Breast epithelium (tissue), 4 donors: Measurements from ENCODE around the gene CRB2. TPM values are rescaled to one million over a fixed set of nuclear protein-coding genes. Genes with fewer than 3 reads are reported as not detected.

ENCODE experiments used
- DNase-seq, 2 donors: peaks; one replicate each; pipeline ENCODE4 v3.0.0-alpha.2; 2019; ENCODE audit warnings: low spot score in 2 of 2
- H3K27ac ChIP-seq, 2 donors: fragments of 200-600 bp; sonication (generic) in 1 of 2; one replicate each; pipeline ENCODE4 v1.5.1; 2016 to 2019; ENCODE audit warnings: mild to moderate bottlenecking in 1 of 2
- H3K27me3 ChIP-seq, 2 donors: fragments of 200-600 bp; sonication (generic) in 1 of 2; one replicate each; pipeline versions ENCODE4 v1.5.1 to v1.6.0; 2017 to 2019; ENCODE audit warnings: control low read depth in 1 of 2, mild to moderate bottlenecking in 1 of 2
- H3K36me3 ChIP-seq: fragments of 200-600 bp; one replicate; pipeline ENCODE4 v1.5.1; 2019
- H3K4me1 ChIP-seq, 2 donors: fragments of 200-600 bp; sonication (generic); one replicate each; pipeline ENCODE4 v1.5.1; 2016 to 2019; ENCODE audit warnings: control low read depth in 1 of 2
- H3K4me3 ChIP-seq, 3 donors: fragments of 200-600 bp; sonication (generic); 1 replicate in 2 of 3; 2 replicates in 1 of 3; pipeline ENCODE4 v1.5.1; 2016 to 2019; ENCODE audit warnings: mild to moderate bottlenecking in 3 of 3, moderate library complexity in 2 of 3
- H3K9me3 ChIP-seq, 2 donors: fragments of 200-600 bp; sonication (generic) in 1 of 2; one replicate each; pipeline ENCODE4 v1.5.1; 2016 to 2019; ENCODE audit warnings: control low read depth in 1 of 2
- CTCF ChIP-seq, 3 donors: fragments of 450-650 bp; IDR thresholded peaks; one replicate each; pipeline ENCODE4 v1.5.1; 2016 to 2017; ENCODE audit warnings: antibody characterized with exemption in 3 of 3, mild to moderate bottlenecking in 3 of 3, moderate library complexity in 3 of 3
- POLR2A ChIP-seq: fragments of 450-650 bp; IDR thresholded peaks from one replicate; pipeline ENCODE4 v1.6.1; 2016; ENCODE audit warnings: antibody characterized with exemption, mild to moderate bottlenecking, moderate library complexity
- POLR2AphosphoS5 ChIP-seq, 3 donors: sonication (generic); formaldehyde crosslinking; IDR thresholded peaks; one replicate each; pipeline ENCODE4 v1.6.1; 2017; ENCODE audit warnings: antibody characterized with exemption in 3 of 3
- intact Hi-C: fragments of 100-400 bp; cut with DNase I; formaldehyde crosslinking; loops from one replicate; pipeline ENCODE4 v1.15.1; 2023; ENCODE audit warnings: low total_unique reads
- total RNA-seq, 3 donors: library from RNA; depleted of rRNA; stranded (reverse); fragments of >200 nt; gene quantifications; one replicate each; pipeline ENCODE4 v1.1.0, GENCODE V29; 2016

CRB2 gene
- total RNA-seq, 3 donors from 2014 or later: under 0.01 to 2.3 TPM; not detected in 1

- H3K9me3 ChIP-seq: no peaks in the 10 kb centered on the region
- no peaks in the 10 kb centered on the region for H3K27me3 ChIP-seq
- H3K4me3 ChIP-seq: no peak overlapping the region
- intact Hi-C loops: no loop called here
- H3K27ac ChIP-seq: no peak overlapping the region
- no peak for TF ChIP-seq POLR2AphosphoS5 (IDR thresholded peaks at IDR 0.05)
- no peak for TF ChIP-seq POLR2A
- TF ChIP-seq CTCF (IDR thresholded peaks at IDR 0.05): no peak
- DNase-seq: no peak
- H3K36me3 ChIP-seq: no peaks in the 10 kb centered on the region
- peaks cover 0 to 8% of the 10 kb centered on the region in 2 donors for H3K4me1 ChIP-seq
These were observed 41.4 kb upstream of the CRB2 start for GRCh38 chr9:123314617-123315016.

- H3K4me3 ChIP-seq: no peak overlapping the region
- no peaks in the 10 kb centered on the region for H3K9me3 ChIP-seq
- peaks cover 0 to 8% of the 10 kb centered on the region in 2 donors for H3K4me1 ChIP-seq
- intact Hi-C loops: no loop called here
- TF ChIP-seq POLR2AphosphoS5 (IDR thresholded peaks at IDR 0.05) (no peak), CTCF (IDR thresholded peaks at IDR 0.05) (no peak), POLR2A (no peak)
- no peaks in the 10 kb centered on the region for H3K27me3 ChIP-seq
- H3K36me3 ChIP-seq: no peaks in the 10 kb centered on the region
- DNase-seq: no peak
- no peak overlapping the region for H3K27ac ChIP-seq
These were observed 40.4 kb upstream of the CRB2 start for GRCh38 chr9:123315635-123316034.

GRCh38 chr9:123316053-123316718 is 39.8 kb upstream of the CRB2 start:
- intact Hi-C loops: no loop called here
- Histone ChIP-seq H3K27me3 (no peaks in the 10 kb centered on the region), H3K4me1 (peaks cover 0 to 8% of the 10 kb centered on the region in 2 donors), H3K9me3 (no peaks in the 10 kb centered on the region), H3K4me3 (no peak overlapping the region), H3K27ac (no peak overlapping the region), H3K36me3 (no peaks in the 10 kb centered on the region)
- no peak for DNase-seq
- TF ChIP-seq POLR2A (no peak), CTCF (IDR thresholded peaks at IDR 0.05) (no peak), POLR2AphosphoS5 (IDR thresholded peaks at IDR 0.05) (no peak)

GRCh38 chr9:123318202-123318601 is 37.8 kb upstream of the CRB2 start:
- H3K4me3 ChIP-seq: no peak overlapping the region
- H3K9me3 ChIP-seq: no peaks in the 10 kb centered on the region
- peak overlapping the region; percentile 75 to 78 for H3K27ac ChIP-seq
- intact Hi-C loops: no loop called here
- no peaks in the 10 kb centered on the region for H3K36me3 ChIP-seq
- TF ChIP-seq POLR2AphosphoS5 (IDR thresholded peaks at IDR 0.05): no peak
- TF ChIP-seq POLR2A: no peak
- no peak for TF ChIP-seq CTCF (IDR thresholded peaks at IDR 0.05)
- no peaks in the 10 kb centered on the region for H3K27me3 ChIP-seq
- peaks cover 0 to 8% of the 10 kb centered on the region in 2 donors for H3K4me1 ChIP-seq
- DNase-seq: no peak

- Histone ChIP-seq H3K4me1 (peaks cover 0 to 8% of the 10 kb centered on the region in 2 donors), H3K36me3 (no peaks in the 10 kb centered on the region), H3K9me3 (no peaks in the 10 kb centered on the region), H3K27me3 (no peaks in the 10 kb centered on the region), H3K27ac (peak overlapping the region; percentile 75 to 78), H3K4me3 (no peak overlapping the region)
- DNase-seq: peak in 1 of 2 donors; percentile 40
- intact Hi-C loops: no loop called here
- no peak for TF ChIP-seq POLR2AphosphoS5 (IDR thresholded peaks at IDR 0.05)
- TF ChIP-seq POLR2A: no peak
- no peak for TF ChIP-seq CTCF (IDR thresholded peaks at IDR 0.05)
These were observed 37.0 kb upstream of the CRB2 start for GRCh38 chr9:123318961-123319421.
